Erythroblast (primary cell): Measurements from ENCODE around the gene CORO1C.

Experiments
- GATA1 ChIP-seq: IDR thresholded peaks from 2 replicates; pipeline ENCODE4 v1.6.1; 2011; ENCODE audit warnings: low read depth, mild to moderate bottlenecking, control low read depth, low read length, moderate library complexity
- POLR2A ChIP-seq: IDR thresholded peaks from 2 replicates; pipeline ENCODE4 v1.6.1; 2011; ENCODE audit warnings: mild to moderate bottlenecking, low read length

GRCh38 chr12:108629824-108630476 lies 101.4 kb downstream of the CORO1C start:
- TF ChIP-seq POLR2A = peak; percentile 92
- no peak for TF ChIP-seq GATA1
